CD4-positive, alpha-beta memory T cell (primary cell): ENCODE results near the gene ZBTB18. TPM values are rescaled to one million over a fixed set of nuclear protein-coding genes. Genes with fewer than 3 reads are reported as not detected.

Experiments used
- CTCF ChIA-PET: fragments of 350-600 bp; sonication (Branson Sonifier 250); formaldehyde crosslinking; loops from one replicate; lab custom pipeline; 2021; ENCODE audit warnings: inconsistent platforms; ENCODE audit not compliant: partially characterized antibody; lab: Charles Lee
- POLR2A ChIA-PET: fragments of 350-600 bp; sonication (Branson Sonifier 250); formaldehyde crosslinking; loops from one replicate; lab custom pipeline; 2021; ENCODE audit not compliant: partially characterized antibody; lab: Charles Lee
- DNase-seq, 5 donors: peaks; one replicate each; pipeline versions ENCODE4 v3.0.0 to v3.0.0-alpha.2; 2020 to 2022; ENCODE audit warnings: mixed read lengths in 1 of 5
- H3K27ac ChIP-seq: one replicate; pipeline ENCODE4 v1.7.0; 2013; ENCODE audit warnings: low read depth, low read length
- H3K27me3 ChIP-seq: 2 replicates; pipeline ENCODE4 v1.7.0; 2013; ENCODE audit warnings: mild to moderate bottlenecking, low read length, moderate library complexity; ENCODE audit not compliant: insufficient read depth
- H3K36me3 ChIP-seq: 2 replicates; pipeline ENCODE4 v1.7.0; 2013; ENCODE audit warnings: mild to moderate bottlenecking, low read length, moderate library complexity; ENCODE audit not compliant: insufficient read depth
- H3K4me1 ChIP-seq: 2 replicates; pipeline ENCODE4 v1.7.0; 2013; ENCODE audit warnings: mild to moderate bottlenecking, low read length, moderate library complexity; ENCODE audit not compliant: insufficient read depth
- H3K4me3 ChIP-seq, 2 donors: one replicate each; pipeline ENCODE4 v1.7.0; 2013; ENCODE audit warnings: low read length in 2 of 2, mild to moderate bottlenecking in 1 of 2
- H3K9me3 ChIP-seq, 2 donors: one replicate each; pipeline ENCODE4 v1.7.0; 2013; ENCODE audit warnings: low read length in 2 of 2, control low read depth in 1 of 2; ENCODE audit not compliant: control insufficient read depth in 1 of 2
- H3K27ac Mint-ChIP-seq, 7 donors: one replicate each; pipeline ENCODE4 v1.8.0; 2020 to 2021; ENCODE audit warnings: mixed read lengths in 7 of 7, mild to moderate bottlenecking in 6 of 7, inconsistent platforms in 3 of 7, moderate library complexity in 3 of 7
- H3K27me3 Mint-ChIP-seq, 2 donors: one replicate each; pipeline ENCODE4 v1.8.0; 2020 to 2021; ENCODE audit warnings: mixed read lengths in 2 of 2
- H3K36me3 Mint-ChIP-seq, 2 donors: one replicate each; pipeline ENCODE4 v1.8.0; 2020 to 2021; ENCODE audit warnings: mixed read lengths in 2 of 2, inconsistent platforms in 1 of 2, mild to moderate bottlenecking in 1 of 2
- H3K4me1 Mint-ChIP-seq, 4 donors: one replicate each; pipeline ENCODE4 v1.8.0; 2020 to 2021; ENCODE audit warnings: mixed read lengths in 4 of 4, mild to moderate bottlenecking in 1 of 4
- H3K4me3 Mint-ChIP-seq, 8 donors: one replicate each; pipeline ENCODE4 v1.8.0; 2020 to 2021; ENCODE audit warnings: mixed read lengths in 8 of 8, mild to moderate bottlenecking in 7 of 8, moderate library complexity in 6 of 8, inconsistent platforms in 3 of 8
- H3K9me3 Mint-ChIP-seq, 8 donors: one replicate each; pipeline ENCODE4 v1.8.0; 2020 to 2021; ENCODE audit warnings: mixed read lengths in 8 of 8, mild to moderate bottlenecking in 5 of 8, inconsistent platforms in 3 of 8, moderate library complexity in 1 of 8
- intact Hi-C: fragments of 100-400 bp; cut with micrococcal nuclease; formaldehyde crosslinking; loops from one replicate; pipeline ENCODE4 v1.15.1; 2023
- polyA plus RNA-seq, 2 donors: library from polyadenylated mRNA; unstranded; fragments of 300-500 nt; fragmentation: Illumina TruSeq; gene quantifications; one replicate each; pipeline ENCODE4 v1.2.3, GENCODE V29; 2021
- total RNA-seq, 2 experiments: library from RNA; stranded (reverse); gene quantifications; one replicate each; pipeline ENCODE4 v1.2.3, GENCODE V29; 2021

ZBTB18 gene
- total and polyA plus RNA-seq, 4 experiments from 2014 or later = 1.5 to 65.3 (median 32.4) TPM

DNA sequence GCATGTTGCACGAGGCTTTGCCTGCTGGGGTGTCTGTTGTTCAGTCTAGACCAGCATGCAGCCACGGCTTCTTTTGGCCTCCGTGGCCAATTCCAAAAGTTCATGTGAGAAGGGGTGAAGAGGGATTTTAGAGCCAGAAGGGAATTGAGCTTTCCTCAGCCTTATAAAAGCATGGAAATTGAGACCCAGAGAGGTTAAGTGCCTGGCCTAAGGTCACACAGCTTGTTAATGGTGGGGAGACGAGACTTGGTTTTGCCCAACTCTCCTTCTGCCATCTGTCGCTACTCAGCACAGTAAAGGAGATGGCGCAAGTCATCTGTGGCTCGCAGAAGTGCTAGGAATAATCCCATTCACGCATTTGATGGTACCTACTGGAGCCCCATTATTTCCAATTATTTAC, 25.7 kb downstream of the ZBTB18 start:
- peak overlapping the region in 1 of 7 donors; percentile 22 for H3K27ac Mint-ChIP-seq
- intact Hi-C loops = no loop called here
- H3K4me1 ChIP-seq = peaks cover 32% of the 10 kb centered on the region

DNA sequence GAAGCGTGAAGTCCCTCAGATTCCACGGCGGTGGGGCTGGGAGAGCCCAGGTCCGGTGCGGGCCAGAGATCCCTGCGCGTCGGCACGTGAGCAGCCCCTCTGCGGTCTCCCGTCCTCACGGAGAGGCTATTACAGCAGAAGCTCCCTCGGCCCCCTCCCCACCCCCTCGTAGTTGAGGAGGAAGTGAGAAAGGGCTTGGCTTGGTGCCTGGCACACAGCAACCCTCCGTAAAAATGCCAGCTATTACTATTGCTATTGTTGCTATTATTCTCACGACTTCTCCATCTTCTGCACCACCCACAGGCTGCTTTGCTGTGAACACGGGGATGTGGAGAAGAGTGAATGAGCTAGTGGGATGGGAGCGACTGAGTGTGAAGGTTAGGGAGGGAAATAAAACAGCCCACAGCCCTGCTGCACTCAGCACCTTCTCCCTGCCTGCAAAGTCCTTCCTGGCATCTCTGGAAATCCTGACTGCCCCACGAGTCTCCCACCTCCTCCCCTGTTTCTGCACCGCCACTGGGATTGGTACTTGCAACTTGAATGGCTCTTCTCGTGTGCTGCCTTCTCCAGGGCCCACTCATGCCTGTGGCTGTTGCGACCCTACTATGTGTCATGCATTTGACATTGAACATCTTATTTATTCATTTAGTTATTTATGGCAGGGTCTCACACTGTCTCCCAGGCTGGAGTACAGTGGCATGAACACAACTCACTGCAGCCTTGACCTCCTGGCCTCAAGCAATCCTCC, 26.6 kb downstream of the ZBTB18 start:
- ChIA-PET CTCF (interaction anchor here (0.9 to 3.2 kb wide), 3 partner anchors 24 to 822 kb away, joined by 3 to 16 read pairs (median 4); partner anchors contain the start of genes CEP170, SDCCAG8 and ZBTB18), POLR2A (interaction anchor here (9.1 kb wide), 1 partner anchor 26 kb away, joined by 251 read pairs; the partner anchor contains the start of gene ZBTB18)
- Mint-ChIP-seq H3K27ac (peak overlapping the region in 3 of 7 donors; percentile 18 to 73 (median 41)), H3K4me3 (no peak overlapping the region), H3K4me1 (peaks cover 23 to 37% (median 28%) of the 10 kb centered on the region in 4 donors), H3K9me3 (peaks cover 0 to 3% (median 0%) of the 10 kb centered on the region in 8 donors), H3K27me3 (peaks cover 7 to 9% of the 10 kb centered on the region in 2 donors), H3K36me3 (no peaks in the 10 kb centered on the region)
- Histone ChIP-seq H3K27me3 (no peaks in the 10 kb centered on the region), H3K4me1 (peaks cover 32% of the 10 kb centered on the region), H3K4me3 (no peak overlapping the region), H3K9me3 (no peaks in the 10 kb centered on the region), H3K27ac (no peak overlapping the region), H3K36me3 (no peaks in the 10 kb centered on the region)
- DNase-seq = no peak
- intact Hi-C loops = no loop called here

More for the DNA sequence above, 25.7 kb downstream of the ZBTB18 start:
- POLR2A ChIA-PET = interaction anchor here (9.1 kb wide), 1 partner anchor 25 kb away, joined by 251 read pairs; the partner anchor contains the start of gene ZBTB18
- no peaks in the 10 kb centered on the region for H3K27me3 ChIP-seq
- Mint-ChIP-seq H3K27me3 (peaks cover 3 to 4% of the 10 kb centered on the region in 2 donors), H3K9me3 (peaks cover 0 to 2% (median 0%) of the 10 kb centered on the region in 8 donors), H3K4me3 (no peak overlapping the region), H3K36me3 (no peaks in the 10 kb centered on the region), H3K4me1 (peaks cover 26 to 38% (median 31%) of the 10 kb centered on the region in 4 donors)
- CTCF ChIA-PET = interaction anchor here (0.9 to 3.2 kb wide), 3 partner anchors 9 to 821 kb away, joined by 3 to 16 read pairs (median 3); partner anchors contain the start of genes CEP170, SDCCAG8 and ZBTB18
- no peaks in the 10 kb centered on the region for H3K9me3 ChIP-seq
- H3K27ac ChIP-seq = no peak overlapping the region
- DNase-seq = no peak
- H3K36me3 ChIP-seq = no peaks in the 10 kb centered on the region
- H3K4me3 ChIP-seq = no peak overlapping the region

DNA sequence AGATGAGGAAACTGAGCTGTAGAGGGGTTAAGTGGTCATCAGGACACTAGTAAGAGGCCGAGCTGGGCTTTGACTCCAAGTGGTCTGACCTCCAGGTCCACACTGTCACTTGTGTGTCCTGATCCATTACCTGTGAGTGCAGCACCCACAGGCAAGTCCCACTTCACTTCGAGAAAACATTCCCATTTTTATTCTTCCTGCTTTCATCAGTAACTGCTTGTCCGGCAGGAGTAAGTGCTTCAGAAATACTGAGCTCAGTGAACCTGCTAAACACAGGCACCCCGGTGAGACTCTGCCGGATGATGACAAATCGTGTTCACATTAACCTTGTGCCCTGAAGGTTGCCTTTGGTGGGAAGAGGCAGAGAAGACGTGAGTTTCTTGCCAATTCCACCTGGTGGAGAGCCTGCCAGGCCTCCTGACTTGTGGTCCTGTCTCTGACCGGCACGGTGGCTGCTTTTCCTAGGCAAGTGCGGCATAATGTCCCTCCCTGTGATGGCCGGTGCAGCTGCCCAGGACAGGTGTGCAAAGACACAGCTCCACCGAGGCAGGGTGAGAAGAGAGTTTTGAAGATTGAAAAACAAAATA, 29.4 kb downstream of the ZBTB18 start:
- no peaks in the 10 kb centered on the region for H3K36me3 Mint-ChIP-seq
- peaks cover 15 to 18% of the 10 kb centered on the region in 2 donors for H3K27me3 Mint-ChIP-seq

DNA sequence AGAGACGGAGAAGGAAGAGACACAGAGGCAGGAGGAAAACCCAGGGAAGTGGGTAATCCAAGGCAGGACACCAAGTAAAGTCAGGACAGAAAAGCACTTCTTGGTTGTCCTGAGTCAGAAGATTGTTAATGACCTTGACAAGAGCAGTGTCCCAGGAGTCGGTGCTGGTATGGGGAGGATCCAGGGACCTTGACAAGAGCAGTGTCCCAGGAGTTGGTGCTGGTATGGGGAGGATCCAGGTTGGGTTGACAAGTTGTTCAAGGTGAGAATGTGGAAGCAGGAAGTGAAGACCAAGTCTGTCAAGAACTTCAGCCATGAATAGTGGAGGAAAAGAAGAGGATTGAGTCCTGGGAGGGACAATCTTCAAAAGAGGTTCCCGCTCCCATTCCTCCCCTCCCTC, 31.9 kb downstream of the ZBTB18 start:
- H3K27me3 Mint-ChIP-seq = peaks cover 17 to 18% of the 10 kb centered on the region in 2 donors
- H3K27ac Mint-ChIP-seq = no peak overlapping the region
- intact Hi-C loops = no loop called here
- Histone ChIP-seq H3K27ac (no peak overlapping the region), H3K4me3 (no peak overlapping the region), H3K27me3 (no peaks in the 10 kb centered on the region), H3K4me1 (no peaks in the 10 kb centered on the region), H3K9me3 (no peaks in the 10 kb centered on the region), H3K36me3 (no peaks in the 10 kb centered on the region)
- H3K36me3 Mint-ChIP-seq = no peaks in the 10 kb centered on the region
- peaks cover 0 to 3% (median under 1%) of the 10 kb centered on the region in 4 donors for H3K4me1 Mint-ChIP-seq
- POLR2A ChIA-PET = no interaction called here
- DNase-seq = no peak
- CTCF ChIA-PET = no interaction called here
- H3K9me3 Mint-ChIP-seq = peaks cover 0 to 3% (median 0%) of the 10 kb centered on the region in 8 donors
- no peak overlapping the region for H3K4me3 Mint-ChIP-seq

More for the DNA sequence above, 29.4 kb downstream of the ZBTB18 start:
- peaks cover 0 to 3% (median 0%) of the 10 kb centered on the region in 8 donors for H3K9me3 Mint-ChIP-seq
- no peak overlapping the region for H3K4me3 Mint-ChIP-seq
- peak overlapping the region in 1 of 7 donors; percentile 60 for H3K27ac Mint-ChIP-seq
- intact Hi-C loops = no loop called here
- Histone ChIP-seq H3K4me1 (peaks cover 12% of the 10 kb centered on the region), H3K27ac (no peak overlapping the region), H3K4me3 (no peak overlapping the region), H3K36me3 (no peaks in the 10 kb centered on the region), H3K27me3 (no peaks in the 10 kb centered on the region), H3K9me3 (no peaks in the 10 kb centered on the region)
- H3K4me1 Mint-ChIP-seq = peaks cover 6 to 13% (median 9%) of the 10 kb centered on the region in 4 donors
- no peak for DNase-seq
- CTCF ChIA-PET = no interaction called here
- POLR2A ChIA-PET = interaction anchor here (9.1 kb wide), 1 partner anchor 29 kb away, joined by 251 read pairs; the partner anchor contains the start of gene ZBTB18

DNA sequence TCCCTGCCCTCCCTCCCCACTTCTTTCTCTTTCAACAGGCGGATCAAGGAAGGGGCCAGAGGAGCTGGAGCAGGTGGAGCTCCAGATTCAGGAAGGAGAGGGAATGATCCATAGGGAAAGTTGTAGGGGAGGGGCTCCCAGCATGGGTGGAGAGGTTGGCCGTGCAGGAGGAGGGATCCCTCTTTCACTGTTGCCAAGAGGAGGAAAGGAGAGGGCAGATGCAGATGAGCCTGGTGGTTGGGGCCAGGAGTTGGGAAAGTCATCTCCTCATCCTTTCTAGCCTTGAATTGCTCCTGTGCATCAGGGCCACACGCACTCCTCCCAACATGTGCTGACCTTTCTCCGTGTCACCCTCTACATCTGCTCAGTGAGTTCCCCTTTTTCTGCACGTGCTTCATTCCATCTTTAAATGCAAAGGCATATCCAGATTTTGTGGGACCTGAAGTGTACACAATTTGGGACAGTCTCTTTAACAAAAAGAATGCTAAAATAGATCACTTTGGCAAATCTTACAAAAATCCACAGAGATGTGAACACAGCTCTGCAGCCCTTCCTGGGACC, 32.4 kb downstream of the ZBTB18 start:
- Histone ChIP-seq H3K4me1 (no peaks in the 10 kb centered on the region), H3K36me3 (no peaks in the 10 kb centered on the region), H3K27me3 (no peaks in the 10 kb centered on the region), H3K9me3 (no peaks in the 10 kb centered on the region), H3K27ac (no peak overlapping the region), H3K4me3 (no peak overlapping the region)
- H3K36me3 Mint-ChIP-seq = no peaks in the 10 kb centered on the region
- H3K4me3 Mint-ChIP-seq = no peak overlapping the region
- ChIA-PET POLR2A (interaction anchor here (2.0 kb wide), 1 partner anchor 9 kb away, joined by 5 read pairs; no protein-coding TSS in a partner anchor), CTCF (no interaction called here)
- H3K9me3 Mint-ChIP-seq = peaks cover 0 to 3% (median 0%) of the 10 kb centered on the region in 8 donors
- no peak overlapping the region for H3K27ac Mint-ChIP-seq
- no peak for DNase-seq
- intact Hi-C loops = no loop called here
- H3K4me1 Mint-ChIP-seq = peaks cover 0 to 3% (median 0%) of the 10 kb centered on the region in 4 donors
- peaks cover 17 to 18% of the 10 kb centered on the region in 2 donors for H3K27me3 Mint-ChIP-seq

DNA sequence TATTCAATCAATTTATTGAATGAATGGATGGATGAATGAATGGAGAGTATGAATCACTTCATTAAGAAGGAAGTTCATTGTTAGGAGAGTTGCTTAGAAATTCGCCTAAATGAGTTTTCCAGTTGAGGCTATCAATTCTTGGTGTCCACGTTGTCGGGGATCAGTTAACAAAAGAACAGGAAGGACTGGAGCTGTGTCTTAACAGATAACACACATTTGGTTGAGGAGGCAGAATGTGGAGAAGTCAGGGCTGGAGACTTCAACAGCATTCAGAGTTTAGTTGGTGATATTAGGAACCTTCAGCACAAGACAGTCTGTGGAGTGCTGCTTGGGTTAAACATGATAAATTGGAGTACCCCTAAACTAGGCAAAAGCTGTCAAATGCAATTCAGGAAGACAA, 33.7 kb downstream of the ZBTB18 start:
- intact Hi-C loops = no loop called here
- H3K36me3 Mint-ChIP-seq = no peaks in the 10 kb centered on the region

More for the DNA sequence above, 33.7 kb downstream of the ZBTB18 start:
- ChIA-PET POLR2A (interaction anchor here (2.0 kb wide), 1 partner anchor 10 kb away, joined by 5 read pairs; no protein-coding TSS in a partner anchor), CTCF (no interaction called here)
- Histone ChIP-seq H3K9me3 (no peaks in the 10 kb centered on the region), H3K4me3 (no peak overlapping the region), H3K36me3 (no peaks in the 10 kb centered on the region), H3K27me3 (no peaks in the 10 kb centered on the region), H3K27ac (no peak overlapping the region), H3K4me1 (no peaks in the 10 kb centered on the region)
- H3K9me3 Mint-ChIP-seq = peaks cover 0 to 3% (median 0%) of the 10 kb centered on the region in 8 donors
- H3K4me3 Mint-ChIP-seq = no peak overlapping the region
- H3K27me3 Mint-ChIP-seq = peaks cover 17 to 20% of the 10 kb centered on the region in 2 donors
- H3K4me1 Mint-ChIP-seq = peaks cover 0 to 3% (median 0%) of the 10 kb centered on the region in 4 donors
- H3K27ac Mint-ChIP-seq = no peak overlapping the region
- DNase-seq = no peak
